CD8-positive, alpha-beta memory T cell (primary cell): ENCODE measurements around the gene OCA2. TPM values are rescaled to one million over a fixed set of nuclear protein-coding genes. Genes with fewer than 3 reads are reported as not detected.

ENCODE experiments used
- CTCF ChIA-PET: fragments of 350-600 bp; sonication (Branson Sonifier 250); formaldehyde crosslinking; loops from one replicate; lab custom pipeline; 2021; ENCODE audit warnings: antibody characterized with exemption; lab: Charles Lee
- POLR2A ChIA-PET: fragments of 350-600 bp; sonication (Branson Sonifier 250); formaldehyde crosslinking; loops from one replicate; lab custom pipeline; 2021; ENCODE audit warnings: antibody characterized with exemption; lab: Charles Lee
- DNase-seq, 5 donors: peaks; one replicate each; pipeline versions ENCODE4 v3.0.0 to v3.0.0-alpha.2; 2020 to 2022; ENCODE audit warnings: mixed read lengths in 1 of 5
- H3K27ac ChIP-seq: one replicate; pipeline ENCODE4 v1.7.0; 2013; ENCODE audit warnings: low read depth, mild to moderate bottlenecking, low read length, moderate library complexity
- H3K27me3 ChIP-seq: 2 replicates; pipeline ENCODE4 v1.7.0; 2013; ENCODE audit warnings: low read length, mild to moderate bottlenecking; ENCODE audit not compliant: insufficient read depth, poor library complexity, severe bottlenecking
- H3K36me3 ChIP-seq: 2 replicates; pipeline ENCODE4 v1.7.0; 2013; ENCODE audit warnings: mild to moderate bottlenecking, low read length, moderate library complexity; ENCODE audit not compliant: insufficient read depth
- H3K4me1 ChIP-seq: 2 replicates; pipeline ENCODE4 v1.7.0; 2013; ENCODE audit warnings: mild to moderate bottlenecking, low read length, moderate library complexity; ENCODE audit not compliant: insufficient read depth
- H3K4me3 ChIP-seq: 2 replicates; pipeline ENCODE4 v1.7.0; 2013; ENCODE audit warnings: mild to moderate bottlenecking, low read length
- H3K9me3 ChIP-seq: 2 replicates; pipeline ENCODE4 v1.7.0; 2013; ENCODE audit warnings: mild to moderate bottlenecking, low read length
- H3K27ac Mint-ChIP-seq, 8 donors: one replicate each; pipeline ENCODE4 v1.8.0; 2020 to 2021; ENCODE audit warnings: mixed read lengths in 8 of 8, mild to moderate bottlenecking in 6 of 8, inconsistent platforms in 3 of 8, moderate library complexity in 3 of 8
- H3K27me3 Mint-ChIP-seq, 2 donors: one replicate each; pipeline ENCODE4 v1.8.0; 2020 to 2021; ENCODE audit warnings: mixed read lengths in 2 of 2, mild to moderate bottlenecking in 1 of 2, moderate library complexity in 1 of 2
- H3K36me3 Mint-ChIP-seq, 3 donors: one replicate each; pipeline ENCODE4 v1.8.0; 2020 to 2021; ENCODE audit warnings: mixed read lengths in 3 of 3, inconsistent platforms in 1 of 3, mild to moderate bottlenecking in 1 of 3
- H3K4me1 Mint-ChIP-seq, 3 donors: one replicate each; pipeline ENCODE4 v1.8.0; 2020 to 2021; ENCODE audit warnings: mixed read lengths in 3 of 3, inconsistent platforms in 1 of 3, mild to moderate bottlenecking in 1 of 3
- H3K4me3 Mint-ChIP-seq, 7 donors: one replicate each; pipeline ENCODE4 v1.8.0; 2020 to 2021; ENCODE audit warnings: mixed read lengths in 7 of 7, mild to moderate bottlenecking in 6 of 7, moderate library complexity in 4 of 7, inconsistent platforms in 2 of 7
- H3K9me3 Mint-ChIP-seq, 5 donors: one replicate each; pipeline ENCODE4 v1.8.0; 2020 to 2022; ENCODE audit warnings: mixed read lengths in 5 of 5, mild to moderate bottlenecking in 3 of 5, moderate library complexity in 2 of 5, inconsistent platforms in 1 of 5
- polyA plus RNA-seq: library from polyadenylated mRNA; unstranded; fragments of 300-500 nt; fragmentation: Illumina TruSeq; gene quantifications from one replicate; pipeline ENCODE4 v1.2.3, GENCODE V29; 2021
- total RNA-seq, 2 experiments: library from RNA; stranded (reverse); gene quantifications; one replicate each; pipeline ENCODE4 v1.2.3, GENCODE V29; 2021

OCA2 gene
- total and polyA plus RNA-seq, 3 experiments from 2014 or later: not detected

GRCh38 chr15:27865323-27865922, 233.7 kb downstream of the OCA2 start:
- H3K9me3 Mint-ChIP-seq: peaks cover under 1 to 13% (median 3%) of the 10 kb centered on the region in 5 donors
- H3K9me3 ChIP-seq: no peaks in the 10 kb centered on the region
- H3K36me3 Mint-ChIP-seq: no peaks in the 10 kb centered on the region
- H3K4me3 ChIP-seq: no peak overlapping the region
- no peak overlapping the region for H3K27ac Mint-ChIP-seq
- no peaks in the 10 kb centered on the region for H3K4me1 Mint-ChIP-seq
- H3K36me3 ChIP-seq: no peaks in the 10 kb centered on the region
- ChIA-PET CTCF (no interaction called here), POLR2A (no interaction called here)
- no peak overlapping the region for H3K4me3 Mint-ChIP-seq
- H3K4me1 ChIP-seq: no peaks in the 10 kb centered on the region
- peaks cover 0 to 4% of the 10 kb centered on the region in 2 donors for H3K27me3 Mint-ChIP-seq
- no peak overlapping the region for H3K27ac ChIP-seq
- DNase-seq: no peak
- H3K27me3 ChIP-seq: no peaks in the 10 kb centered on the region

- CTCF ChIA-PET: no interaction called here
- H3K27me3 Mint-ChIP-seq: peaks cover 0 to 3% of the 10 kb centered on the region in 2 donors
- Histone ChIP-seq H3K9me3 (no peaks in the 10 kb centered on the region), H3K4me3 (no peak overlapping the region), H3K27me3 (no peaks in the 10 kb centered on the region), H3K36me3 (no peaks in the 10 kb centered on the region), H3K4me1 (no peaks in the 10 kb centered on the region), H3K27ac (no peak overlapping the region)
- no peak overlapping the region for H3K27ac Mint-ChIP-seq
- no peak overlapping the region for H3K4me3 Mint-ChIP-seq
- H3K36me3 Mint-ChIP-seq: no peaks in the 10 kb centered on the region
- peaks cover 0 to 13% (median 3%) of the 10 kb centered on the region in 5 donors for H3K9me3 Mint-ChIP-seq
- no peaks in the 10 kb centered on the region for H3K4me1 Mint-ChIP-seq
- no peak for DNase-seq
- POLR2A ChIA-PET: no interaction called here
Observed at GRCh38 chr15:27864719-27865118, 234.4 kb downstream of the OCA2 start.

GRCh38 chr15:27864086-27864485, 235.0 kb downstream of the OCA2 start:
- H3K36me3 Mint-ChIP-seq: no peaks in the 10 kb centered on the region
- Histone ChIP-seq H3K27me3 (no peaks in the 10 kb centered on the region), H3K4me1 (no peaks in the 10 kb centered on the region), H3K4me3 (no peak overlapping the region), H3K27ac (no peak overlapping the region), H3K9me3 (no peaks in the 10 kb centered on the region), H3K36me3 (no peaks in the 10 kb centered on the region)
- peaks cover 2 to 13% (median 3%) of the 10 kb centered on the region in 5 donors for H3K9me3 Mint-ChIP-seq
- no peaks in the 10 kb centered on the region for H3K27me3 Mint-ChIP-seq
- H3K27ac Mint-ChIP-seq: no peak overlapping the region
- H3K4me3 Mint-ChIP-seq: no peak overlapping the region
- POLR2A ChIA-PET: no interaction called here
- no peak for DNase-seq
- CTCF ChIA-PET: no interaction called here
- H3K4me1 Mint-ChIP-seq: no peaks in the 10 kb centered on the region

- no peak overlapping the region for H3K27ac ChIP-seq
- no peak overlapping the region for H3K4me3 Mint-ChIP-seq
- POLR2A ChIA-PET: no interaction called here
- no peak overlapping the region for H3K4me3 ChIP-seq
- no peaks in the 10 kb centered on the region for H3K36me3 ChIP-seq
- H3K36me3 Mint-ChIP-seq: no peaks in the 10 kb centered on the region
- CTCF ChIA-PET: no interaction called here
- H3K4me1 ChIP-seq: no peaks in the 10 kb centered on the region
- peaks cover 2 to 13% (median 5%) of the 10 kb centered on the region in 5 donors for H3K9me3 Mint-ChIP-seq
- H3K4me1 Mint-ChIP-seq: no peaks in the 10 kb centered on the region
- H3K27ac Mint-ChIP-seq: no peak overlapping the region
- no peaks in the 10 kb centered on the region for H3K9me3 ChIP-seq
- H3K27me3 Mint-ChIP-seq: no peaks in the 10 kb centered on the region
- no peaks in the 10 kb centered on the region for H3K27me3 ChIP-seq
- DNase-seq: no peak
Observed at GRCh38 chr15:27863000-27863399, 236.1 kb downstream of the OCA2 start.

- no peaks in the 10 kb centered on the region for H3K4me1 ChIP-seq
Observed at GRCh38 chr15:27861171-27861570, 237.9 kb downstream of the OCA2 start.

GRCh38 chr15:27855137-27855536, 244.0 kb downstream of the OCA2 start:
- ChIA-PET POLR2A (no interaction called here), CTCF (no interaction called here)
- Mint-ChIP-seq H3K4me3 (no peak overlapping the region), H3K27me3 (no peaks in the 10 kb centered on the region), H3K36me3 (no peaks in the 10 kb centered on the region), H3K27ac (no peak overlapping the region), H3K9me3 (peaks cover 8 to 21% (median 13%) of the 10 kb centered on the region in 5 donors), H3K4me1 (no peaks in the 10 kb centered on the region)
- no peak for DNase-seq
- Histone ChIP-seq H3K4me3 (no peak overlapping the region), H3K4me1 (no peaks in the 10 kb centered on the region), H3K9me3 (no peaks in the 10 kb centered on the region), H3K36me3 (no peaks in the 10 kb centered on the region), H3K27ac (no peak overlapping the region), H3K27me3 (no peaks in the 10 kb centered on the region)

More at GRCh38 chr15:27861171-27861570, 237.9 kb downstream of the OCA2 start:
- Mint-ChIP-seq H3K27me3 (no peaks in the 10 kb centered on the region), H3K4me3 (no peak overlapping the region), H3K9me3 (peaks cover 4 to 20% (median 9%) of the 10 kb centered on the region in 5 donors), H3K27ac (peak overlapping the region in 1 of 8 donors; percentile 24), H3K4me1 (no peaks in the 10 kb centered on the region), H3K36me3 (no peaks in the 10 kb centered on the region)
- Histone ChIP-seq H3K36me3 (no peaks in the 10 kb centered on the region), H3K27ac (no peak overlapping the region), H3K27me3 (no peaks in the 10 kb centered on the region), H3K4me3 (no peak overlapping the region), H3K9me3 (no peaks in the 10 kb centered on the region)
- DNase-seq: no peak
- ChIA-PET CTCF (no interaction called here), POLR2A (no interaction called here)

GRCh38 chr15:27854601-27855000, 244.5 kb downstream of the OCA2 start:
- H3K9me3 ChIP-seq: no peaks in the 10 kb centered on the region
- no peaks in the 10 kb centered on the region for H3K36me3 ChIP-seq
- H3K36me3 Mint-ChIP-seq: no peaks in the 10 kb centered on the region
- H3K4me3 Mint-ChIP-seq: no peak overlapping the region
- no peaks in the 10 kb centered on the region for H3K4me1 Mint-ChIP-seq
- no peak overlapping the region for H3K4me3 ChIP-seq
- H3K4me1 ChIP-seq: no peaks in the 10 kb centered on the region
- ChIA-PET POLR2A (no interaction called here), CTCF (no interaction called here)
- DNase-seq: no peak
- H3K9me3 Mint-ChIP-seq: peaks cover 8 to 21% (median 14%) of the 10 kb centered on the region in 5 donors
- no peaks in the 10 kb centered on the region for H3K27me3 ChIP-seq
- H3K27ac Mint-ChIP-seq: no peak overlapping the region
- H3K27me3 Mint-ChIP-seq: peaks cover 0 to 2% of the 10 kb centered on the region in 2 donors
- H3K27ac ChIP-seq: no peak overlapping the region

- no peaks in the 10 kb centered on the region for H3K27me3 ChIP-seq
- no peaks in the 10 kb centered on the region for H3K36me3 Mint-ChIP-seq
- POLR2A ChIA-PET: no interaction called here
Observed at GRCh38 chr15:27853624-27854455, 245.3 kb downstream of the OCA2 start.

More at GRCh38 chr15:27853624-27854455, 245.3 kb downstream of the OCA2 start:
- CTCF ChIA-PET: no interaction called here
- Histone ChIP-seq H3K27ac (no peak overlapping the region), H3K4me3 (no peak overlapping the region), H3K36me3 (no peaks in the 10 kb centered on the region), H3K4me1 (no peaks in the 10 kb centered on the region), H3K9me3 (no peaks in the 10 kb centered on the region)
- peaks cover 10 to 21% (median 19%) of the 10 kb centered on the region in 5 donors for H3K9me3 Mint-ChIP-seq
- H3K27me3 Mint-ChIP-seq: peaks cover 0 to 2% of the 10 kb centered on the region in 2 donors
- H3K27ac Mint-ChIP-seq: no peak overlapping the region
- H3K4me1 Mint-ChIP-seq: no peaks in the 10 kb centered on the region
- no peak for DNase-seq
- H3K4me3 Mint-ChIP-seq: no peak overlapping the region
